Neural progenitor cell (in vitro differentiated cells): Measurements from ENCODE around the gene CHTF18. TPM values are rescaled to one million over a fixed set of nuclear protein-coding genes. Genes with fewer than 3 reads are reported as not detected.

Source experiments
- DNase-seq: peaks from one replicate; pipeline ENCODE4 v3.0.0-alpha.2; 2016; ENCODE audit warnings: low spot score
- H2AFZ ChIP-seq: fragments of 200-600 bp; sonication (generic); replicated peaks from 2 replicates; pipeline ENCODE4 v1.6.1; 2016; ENCODE audit warnings: antibody characterized with exemption
- H3F3A ChIP-seq: fragments of 200-600 bp; sonication (generic); 2 replicates; pipeline ENCODE4 v1.6.1; 2016; ENCODE audit warnings: antibody characterized with exemption, low read depth
- H3K27ac ChIP-seq: fragments of 200-600 bp; sonication (generic); 2 replicates; pipeline ENCODE4 v1.5.1; 2016; ENCODE audit warnings: mild to moderate bottlenecking
- H3K27me3 ChIP-seq: fragments of 200-600 bp; sonication (generic); 2 replicates; pipeline ENCODE4 v1.6.1; 2016; ENCODE audit warnings: mild to moderate bottlenecking, moderate library complexity
- H3K36me3 ChIP-seq: fragments of 200-600 bp; sonication (generic); 2 replicates; pipeline ENCODE4 v1.5.1; 2016
- H3K4me1 ChIP-seq: fragments of 200-600 bp; sonication (generic); 2 replicates; pipeline ENCODE4 v1.6.1; 2016; ENCODE audit warnings: mixed run types
- H3K4me2 ChIP-seq: fragments of 200-600 bp; sonication (generic); 2 replicates; pipeline ENCODE4 v1.6.1; 2016
- H3K4me3 ChIP-seq: fragments of 200-600 bp; sonication (generic); 2 replicates; pipeline ENCODE4 v1.5.1; 2016
- H3K79me2 ChIP-seq: fragments of 200-600 bp; sonication (generic); 2 replicates; pipeline ENCODE4 v1.6.1; 2016; ENCODE audit warnings: low read depth
- H3K9ac ChIP-seq: fragments of 200-600 bp; sonication (generic); 2 replicates; pipeline ENCODE4 v1.6.1; 2016
- H3K9me3 ChIP-seq: fragments of 200-600 bp; sonication (generic); 2 replicates; pipeline ENCODE4 v1.5.1; 2016; ENCODE audit warnings: low read depth
- H4K20me1 ChIP-seq: fragments of 200-600 bp; sonication (generic); 2 replicates; pipeline ENCODE4 v1.6.1; 2016; ENCODE audit warnings: low read depth
- H3K27ac Mint-ChIP-seq: 3 replicates; pipeline ENCODE4 v1.8.0; 2021; ENCODE audit warnings: mixed read lengths
- H3K27me3 Mint-ChIP-seq: 2 replicates; pipeline ENCODE4 v1.8.0; 2022; ENCODE audit warnings: low read depth, mild to moderate bottlenecking, inconsistent platforms, moderate library complexity, mixed read lengths; ENCODE audit not compliant: insufficient read depth
- H3K36me3 Mint-ChIP-seq: 3 replicates; pipeline ENCODE4 v1.8.0; 2021; ENCODE audit warnings: mixed read lengths
- H3K4me1 Mint-ChIP-seq: 3 replicates; pipeline ENCODE4 v1.8.0; 2021; ENCODE audit warnings: mixed read lengths
- H3K4me3 Mint-ChIP-seq: 3 replicates; pipeline ENCODE4 v1.8.0; 2021; ENCODE audit warnings: mild to moderate bottlenecking, moderate library complexity, mixed read lengths
- H3K9me3 Mint-ChIP-seq: 3 replicates; pipeline ENCODE4 v1.8.0; 2020; ENCODE audit warnings: mixed read lengths
- CTCF ChIP-seq: fragments of 200-600 bp; sonication (generic); IDR thresholded peaks from 2 replicates; pipeline ENCODE4 v1.5.1; 2017; ENCODE audit warnings: antibody characterized with exemption, mild to moderate bottlenecking
- EZH2 ChIP-seq: fragments of 200-600 bp; sonication (generic); IDR thresholded peaks from 2 replicates; pipeline ENCODE4 v1.6.1; 2017; ENCODE audit warnings: antibody characterized with exemption, mild to moderate bottlenecking, moderate library complexity
- EZH2phosphoT487 ChIP-seq: fragments of 200-600 bp; sonication (generic); IDR thresholded peaks from 2 replicates; pipeline ENCODE4 v1.6.1; 2017; ENCODE audit warnings: antibody characterized with exemption
- total RNA-seq: library from RNA; depleted of rRNA; stranded (reverse); fragments of >200 nt; gene quantifications from 2 replicates; pipeline ENCODE4 v1.2.3, GENCODE V29; 2015; ENCODE audit warnings: low replicate concordance

CHTF18 gene
- total RNA-seq, 1 donor from 2014 or later: 35.6 TPM

- peaks cover 11% of the 10 kb centered on the region for H3K4me1 Mint-ChIP-seq
- Histone ChIP-seq H3K9ac (no peak within 1 kb of the TSS), H3K4me1 (peaks cover 8% of the 10 kb centered on the region), H3K79me2 (no peaks in the 10 kb centered on the region), H4K20me1 (no peaks in the 10 kb centered on the region), H3K36me3 (no peaks in the 10 kb centered on the region), H3K4me3 (no peak within 1 kb of the TSS), H3K27ac (peak within 1 kb of the TSS; percentile 30), H3K9me3 (no peaks in the 10 kb centered on the region), H3K27me3 (no peaks in the 10 kb centered on the region), H3F3A (peaks cover 7% of the 10 kb centered on the region), H3K4me2 (no peak within 1 kb of the TSS), H2AFZ (no peak within 1 kb of the TSS)
- peaks cover 10% of the 10 kb centered on the region for H3K9me3 Mint-ChIP-seq
- no peaks in the 10 kb centered on the region for H3K36me3 Mint-ChIP-seq
- peak within 1 kb of the TSS; percentile 97 for H3K27ac Mint-ChIP-seq
- TF ChIP-seq CTCF (no peak), EZH2 (no peak), EZH2phosphoT487 (no peak)
- H3K27me3 Mint-ChIP-seq: peaks cover 7% of the 10 kb centered on the region
- peak within 1 kb of the TSS; percentile 76 for H3K4me3 Mint-ChIP-seq
- no peak for DNase-seq
Observed at GRCh38 chr16:760545-761343, 27.7 kb upstream of the CHTF18 start, which contains the start of gene MSLN. TSS of gene MSLN (plus strand) at chr16:760734. CDS start at chr16:762681, 1,947 bp downstream.

GRCh38 chr16:761625-762513 is 26.6 kb upstream of the CHTF18 start:
- Histone ChIP-seq H3K4me2 (no peak overlapping the region), H3K27me3 (no peaks in the 10 kb centered on the region), H3K4me3 (no peak overlapping the region), H3F3A (peaks cover 7% of the 10 kb centered on the region), H3K36me3 (no peaks in the 10 kb centered on the region), H3K9ac (no peak overlapping the region), H4K20me1 (no peaks in the 10 kb centered on the region), H3K79me2 (no peaks in the 10 kb centered on the region), H3K9me3 (no peaks in the 10 kb centered on the region), H3K27ac (no peak overlapping the region), H2AFZ (no peak overlapping the region), H3K4me1 (peaks cover 8% of the 10 kb centered on the region)
- DNase-seq: peak; percentile 53
- peaks cover 7% of the 10 kb centered on the region for H3K27me3 Mint-ChIP-seq
- H3K4me1 Mint-ChIP-seq: peaks cover 14% of the 10 kb centered on the region
- H3K9me3 Mint-ChIP-seq: peaks cover 5% of the 10 kb centered on the region
- H3K27ac Mint-ChIP-seq: no peak overlapping the region
- H3K36me3 Mint-ChIP-seq: no peaks in the 10 kb centered on the region
- TF ChIP-seq CTCF (no peak), EZH2 (no peak), EZH2phosphoT487 (no peak)
- no peak overlapping the region for H3K4me3 Mint-ChIP-seq

GRCh38 chr16:762595-763268 is 25.7 kb upstream of the CHTF18 start:
- H3K27ac Mint-ChIP-seq: no peak overlapping the region
- Histone ChIP-seq H3K4me3 (no peak overlapping the region), H3K9ac (no peak overlapping the region), H3K4me2 (no peak overlapping the region), H4K20me1 (no peaks in the 10 kb centered on the region), H3K9me3 (no peaks in the 10 kb centered on the region), H3K27ac (no peak overlapping the region), H3F3A (peaks cover 7% of the 10 kb centered on the region), H3K4me1 (peaks cover 8% of the 10 kb centered on the region), H2AFZ (no peak overlapping the region), H3K27me3 (no peaks in the 10 kb centered on the region), H3K79me2 (no peaks in the 10 kb centered on the region), H3K36me3 (no peaks in the 10 kb centered on the region)
- DNase-seq: no peak
- H3K27me3 Mint-ChIP-seq: peaks cover 7% of the 10 kb centered on the region
- peaks cover 2% of the 10 kb centered on the region for H3K9me3 Mint-ChIP-seq
- H3K36me3 Mint-ChIP-seq: no peaks in the 10 kb centered on the region
- TF ChIP-seq EZH2phosphoT487 (no peak), EZH2 (no peak), CTCF (no peak)
- no peak overlapping the region for H3K4me3 Mint-ChIP-seq
- peaks cover 11% of the 10 kb centered on the region for H3K4me1 Mint-ChIP-seq
